MM.1S (cell line): ENCODE results near the gene TIPIN.

Experiments
- EZH2 ChIP-seq: fragments of 300-600 bp; sonication (generic); optimal IDR thresholded peaks from 2 replicates; pipeline ENCODE3; 2017; ENCODE audit warnings: low read depth, mild to moderate bottlenecking, antibody characterized with exemption, low read length, mixed read lengths
- EZH2phosphoT487 ChIP-seq: fragments of 300-600 bp; sonication (generic); IDR thresholded peaks from 2 replicates; pipeline ENCODE4 v1.6.1; 2018; ENCODE audit warnings: antibody characterized with exemption, low read length
- TF ChIP-seq, protein P1 (sequence below): fragments of 300-600 bp; sonication (generic); IDR thresholded peaks from 2 replicates; pipeline ENCODE4 v1.5.1; 2016; ENCODE audit warnings: antibody characterized with exemption, low read length, mixed read lengths

DNA sequence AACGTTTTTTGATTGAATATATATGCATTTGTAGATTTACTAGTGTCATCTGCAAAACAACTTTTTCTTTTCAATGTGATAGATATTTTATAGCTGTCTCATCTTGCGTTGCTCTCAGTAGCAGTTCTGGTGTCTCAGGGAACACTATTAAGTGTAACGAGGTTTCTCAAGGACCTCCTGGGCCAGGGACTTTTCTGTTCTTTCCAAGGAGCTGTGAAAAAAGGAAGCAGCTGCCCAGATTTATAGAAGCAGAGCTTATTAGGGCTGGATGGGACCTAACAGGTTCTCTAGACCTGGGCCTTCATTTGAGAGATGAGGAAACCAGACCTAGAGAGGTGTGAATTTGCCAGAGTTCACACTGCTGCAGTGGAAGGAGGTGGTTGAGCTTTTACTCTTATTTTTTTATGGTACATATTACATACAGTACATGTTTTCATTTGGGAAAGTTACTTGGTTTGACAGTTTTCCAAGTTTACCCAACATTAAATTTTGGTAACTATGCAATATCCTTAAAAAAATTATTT, 46.3 kb upstream of the TIPIN start:
- TF ChIP-seq, protein P1, sequence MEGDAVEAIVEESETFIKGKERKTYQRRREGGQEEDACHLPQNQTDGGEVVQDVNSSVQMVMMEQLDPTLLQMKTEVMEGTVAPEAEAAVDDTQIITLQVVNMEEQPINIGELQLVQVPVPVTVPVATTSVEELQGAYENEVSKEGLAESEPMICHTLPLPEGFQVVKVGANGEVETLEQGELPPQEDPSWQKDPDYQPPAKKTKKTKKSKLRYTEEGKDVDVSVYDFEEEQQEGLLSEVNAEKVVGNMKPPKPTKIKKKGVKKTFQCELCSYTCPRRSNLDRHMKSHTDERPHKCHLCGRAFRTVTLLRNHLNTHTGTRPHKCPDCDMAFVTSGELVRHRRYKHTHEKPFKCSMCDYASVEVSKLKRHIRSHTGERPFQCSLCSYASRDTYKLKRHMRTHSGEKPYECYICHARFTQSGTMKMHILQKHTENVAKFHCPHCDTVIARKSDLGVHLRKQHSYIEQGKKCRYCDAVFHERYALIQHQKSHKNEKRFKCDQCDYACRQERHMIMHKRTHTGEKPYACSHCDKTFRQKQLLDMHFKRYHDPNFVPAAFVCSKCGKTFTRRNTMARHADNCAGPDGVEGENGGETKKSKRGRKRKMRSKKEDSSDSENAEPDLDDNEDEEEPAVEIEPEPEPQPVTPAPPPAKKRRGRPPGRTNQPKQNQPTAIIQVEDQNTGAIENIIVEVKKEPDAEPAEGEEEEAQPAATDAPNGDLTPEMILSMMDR = no peak
- TF ChIP-seq EZH2phosphoT487 (no peak), EZH2 (no peak)
